HG02852 (cell line): Measurements from ENCODE around the gene GOLGA6L7.
"Not testable (repeated sequence)": the region's sequence is repeated elsewhere in the genome, so short reads cannot be mapped to it uniquely, and the experiment has no call there.

ENCODE experiments used
- ATAC-seq: cut with Tn5 transposase; IDR thresholded peaks from one replicate; pipeline ENCODE4 v1.9.1; 2021; ENCODE audit warnings: mild to moderate bottlenecking, moderate library complexity; ENCODE audit not compliant: unreplicated experiment

The GOLGA6L7 gene

DNA sequence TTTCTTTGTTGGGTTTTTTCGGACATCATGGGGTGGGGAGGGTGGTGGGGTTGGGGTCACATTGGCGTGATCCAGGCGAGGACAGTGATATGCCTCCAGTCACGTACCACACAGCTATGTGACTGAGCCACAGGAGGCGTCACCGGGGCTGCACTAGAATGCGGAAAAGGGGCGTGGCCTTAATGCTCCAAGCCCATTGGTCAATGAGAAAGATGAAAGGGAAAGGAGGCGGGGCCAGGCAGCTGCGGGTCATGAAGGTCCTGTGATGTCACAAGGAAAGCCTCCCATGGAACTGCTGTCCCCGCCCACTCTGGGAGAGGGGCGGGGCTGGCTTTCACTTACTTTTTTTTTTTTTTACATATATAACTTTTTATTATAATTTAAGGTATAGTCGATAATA is at the start of gene GOLGA6L7:
Gene GOLGA6L7 (minus strand): TSS at position 124 of the 400 bp plus-strand sequence. CDS start 95 bp downstream, at position 29.
- ATAC-seq, result not testable (repeated sequence)

- ATAC-seq, result no peak
Observed at GRCh38 chr15:28897861-28898585, 49.6 kb upstream of the GOLGA6L7 start.

GRCh38 chr15:28896951-28897350 is 48.5 kb upstream of the GOLGA6L7 start:
- no peak for ATAC-seq

DNA sequence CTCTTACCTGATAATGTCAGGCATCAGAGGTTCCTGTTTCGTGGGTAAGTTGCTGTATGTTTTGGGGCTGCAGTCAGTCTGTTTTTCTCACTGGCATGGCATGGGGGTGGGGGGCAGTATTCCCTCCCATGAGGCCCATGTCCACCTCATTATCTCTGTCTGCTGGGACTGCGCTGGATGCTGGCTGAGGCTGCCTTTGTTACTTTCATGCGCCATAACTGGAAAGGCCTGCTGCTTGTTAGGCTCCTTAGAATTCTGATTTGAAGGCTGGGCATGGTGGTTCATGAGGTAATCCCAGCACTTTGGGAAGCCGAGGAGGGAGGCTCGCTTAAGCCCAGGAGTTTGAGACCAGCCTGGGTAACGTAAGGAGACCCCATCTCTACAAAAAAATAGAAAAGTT is 47.1 kb upstream of the GOLGA6L7 start:
- ATAC-seq, result no peak

GRCh38 chr15:28895146-28895545 is 46.7 kb upstream of the GOLGA6L7 start:
- no peak for ATAC-seq

DNA sequence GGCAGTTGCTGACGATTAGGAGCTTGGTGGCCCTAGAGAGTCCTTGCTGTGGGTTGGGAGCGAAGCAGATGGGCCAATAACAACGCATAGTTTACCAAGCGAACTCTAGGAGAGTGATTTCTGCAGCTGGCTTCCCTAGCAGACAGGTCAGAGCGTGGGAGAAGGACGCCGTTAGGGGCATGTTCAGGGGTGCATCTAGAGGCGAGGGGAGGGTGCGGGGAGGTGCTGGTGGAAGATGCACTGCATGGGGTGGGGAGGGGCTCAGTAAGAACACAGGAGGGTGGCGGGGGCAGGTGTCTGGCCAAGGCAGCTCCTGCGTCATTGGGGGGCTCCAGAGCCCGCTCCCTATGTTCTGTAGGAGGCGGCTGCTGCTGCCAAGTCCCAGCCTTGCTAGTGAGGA is 46.2 kb upstream of the GOLGA6L7 start:
- ATAC-seq, result no peak

GRCh38 chr15:28892789-28893610 is 44.6 kb upstream of the GOLGA6L7 start:
- ATAC-seq, result no peak

DNA sequence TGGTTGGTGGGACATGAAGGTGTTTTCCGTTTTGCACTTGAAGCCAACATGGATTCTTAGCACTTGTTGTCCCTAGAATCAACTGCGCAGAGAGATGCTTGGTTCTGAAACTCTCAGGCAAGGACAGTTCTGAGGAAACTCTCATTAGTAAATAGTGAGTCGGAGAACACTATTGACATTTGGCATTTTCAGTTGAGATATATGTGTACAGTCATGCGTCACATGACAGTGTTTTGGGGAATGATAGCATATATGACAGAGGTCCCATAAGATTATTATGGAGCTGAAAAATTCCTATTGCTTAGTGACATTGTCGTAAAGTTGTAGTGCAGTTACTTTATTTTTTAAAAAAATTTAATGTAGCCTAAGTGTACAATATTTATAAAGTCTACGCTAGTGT is 43.1 kb upstream of the GOLGA6L7 start:
- no peak for ATAC-seq

GRCh38 chr15:28890711-28891495 is 42.5 kb upstream of the GOLGA6L7 start:
- no peak for ATAC-seq

DNA sequence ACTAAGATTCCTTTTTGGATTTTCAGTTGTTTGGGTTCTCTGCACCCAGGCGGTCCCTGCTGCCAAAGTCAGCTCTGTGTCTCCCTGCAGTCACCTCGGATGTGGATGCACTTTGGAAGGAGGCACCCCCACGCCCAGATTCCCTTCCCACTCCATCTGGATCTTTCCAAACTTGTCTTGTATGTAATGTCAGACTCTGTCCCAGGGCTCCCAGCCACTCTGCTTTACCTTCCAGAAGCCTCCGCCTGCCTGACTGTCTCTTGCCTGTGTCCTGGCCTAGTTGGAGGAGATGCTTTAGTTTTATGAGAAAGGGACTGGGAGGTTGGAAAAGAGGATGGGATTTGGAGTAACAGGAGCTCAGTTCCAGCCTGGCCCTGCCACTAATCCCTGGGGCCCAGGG is 41.8 kb upstream of the GOLGA6L7 start:
- ATAC-seq, result not testable (repeated sequence)

DNA sequence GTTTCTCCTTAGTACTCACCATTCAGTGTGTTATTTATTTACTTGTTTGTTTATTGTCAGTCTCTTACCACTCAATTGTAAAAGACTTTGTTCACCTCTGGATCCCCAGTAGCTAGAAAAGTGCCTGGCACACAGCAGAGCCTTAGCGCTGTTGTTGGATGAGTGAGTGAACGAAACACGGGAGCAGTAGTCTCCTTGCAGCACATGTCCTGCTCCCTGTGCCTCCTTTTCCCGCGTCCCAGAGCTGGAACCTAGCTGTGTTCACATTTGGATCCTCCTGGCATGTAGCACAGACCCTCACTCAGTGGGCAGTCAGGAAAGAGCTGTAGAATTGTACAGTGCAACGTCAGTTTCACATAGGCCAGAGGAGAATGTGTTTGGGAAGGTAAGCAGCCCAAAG is 41.4 kb upstream of the GOLGA6L7 start:
- not testable (repeated sequence) for ATAC-seq

GRCh38 chr15:28889346-28889745 is 40.9 kb upstream of the GOLGA6L7 start:
- ATAC-seq, result no peak

DNA sequence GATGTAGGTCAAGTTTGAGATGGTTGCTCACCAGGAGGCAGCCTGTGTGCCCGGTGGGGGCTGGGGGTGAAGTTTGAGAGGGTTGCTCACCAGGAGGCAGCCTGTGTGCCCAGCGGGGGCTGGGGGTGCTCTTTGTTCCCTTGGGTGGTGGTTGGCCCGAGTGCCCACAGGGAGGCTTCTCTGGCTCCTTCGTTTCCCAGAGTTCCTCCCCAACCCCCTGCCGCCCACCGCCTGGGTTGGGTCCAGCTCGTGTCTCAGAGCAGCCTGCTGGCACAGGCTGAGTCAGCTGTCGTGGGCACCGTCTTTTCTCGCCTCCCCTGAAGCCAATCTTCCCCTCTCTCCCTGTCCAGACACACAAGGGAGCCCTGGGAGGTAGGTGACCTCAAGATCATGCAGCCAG is 40.5 kb upstream of the GOLGA6L7 start:
- no peak for ATAC-seq

DNA sequence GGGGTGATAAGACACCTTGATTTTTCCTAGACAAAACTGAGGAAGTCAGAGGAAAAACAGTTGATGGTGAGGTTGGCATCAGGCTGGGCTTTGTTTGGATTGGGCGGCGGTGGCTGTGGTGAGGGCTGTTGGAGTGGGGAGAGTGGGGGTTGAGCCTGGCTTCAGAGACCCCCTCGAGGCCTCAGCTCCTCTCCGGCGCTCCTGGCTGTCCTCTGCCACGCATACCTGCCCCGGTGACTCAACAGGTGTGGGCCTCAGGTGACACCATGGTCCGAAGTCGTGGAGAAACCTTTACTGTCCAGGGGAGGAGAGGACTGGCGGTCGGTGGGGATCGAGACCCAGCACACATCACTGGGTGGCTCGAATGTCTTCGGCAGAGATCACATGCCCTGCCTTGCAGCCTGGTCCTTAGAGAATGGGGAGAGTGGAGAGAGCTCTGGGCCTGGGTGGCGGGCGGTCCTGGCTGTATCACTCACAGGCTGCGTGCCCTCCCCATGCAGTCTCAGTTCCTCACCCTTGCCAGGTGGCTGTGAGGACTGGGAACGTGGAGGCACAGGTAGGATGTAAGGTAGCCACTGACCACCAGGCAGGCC is 40.0 kb upstream of the GOLGA6L7 start:
- ATAC-seq, result no peak

GRCh38 chr15:28887339-28888174 is 39.1 kb upstream of the GOLGA6L7 start:
- no peak for ATAC-seq

GRCh38 chr15:28886431-28887338 is 38.2 kb upstream of the GOLGA6L7 start:
- no peak for ATAC-seq

DNA sequence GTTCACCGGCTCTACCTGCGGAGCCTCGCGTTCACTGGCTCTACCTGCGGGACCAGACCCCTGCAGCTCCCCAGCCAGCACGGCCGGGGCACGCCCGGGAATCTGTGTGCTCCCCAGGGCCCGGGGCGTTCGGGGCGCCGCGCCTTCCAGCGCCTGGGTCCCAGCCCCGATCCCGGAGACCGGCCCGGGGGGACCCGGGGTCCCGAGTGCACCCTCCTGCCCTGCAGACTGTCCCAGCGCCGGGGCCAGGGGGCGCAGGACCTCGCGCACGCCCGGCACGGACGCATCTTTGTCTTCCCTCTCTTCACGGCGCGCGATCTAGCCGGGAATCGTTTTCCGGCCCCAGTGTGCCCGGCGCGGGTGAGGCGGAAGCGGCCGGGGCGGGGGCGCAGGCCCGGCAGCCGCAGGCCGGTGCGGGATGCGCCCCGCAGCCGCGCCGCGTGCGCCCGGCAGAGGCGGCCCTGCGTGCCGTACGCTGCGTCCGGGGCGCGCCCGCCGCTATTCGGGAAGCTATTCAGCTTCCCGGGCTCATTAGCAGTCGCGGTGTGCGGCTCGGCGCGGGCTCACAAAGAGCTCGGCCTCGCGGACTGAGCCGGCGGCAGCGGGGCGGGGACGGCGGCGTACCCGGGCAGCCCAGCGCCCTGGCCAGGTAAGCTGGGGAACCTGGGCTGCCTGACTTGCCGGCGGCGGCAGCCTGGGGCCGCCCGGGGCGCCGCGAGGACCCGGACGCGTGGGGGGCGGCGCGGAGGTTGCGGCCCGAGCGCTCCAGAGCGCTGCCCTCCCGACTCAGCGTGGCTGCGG is 37.4 kb upstream of the GOLGA6L7 start, which contains the start of gene APBA2:
Gene APBA2 (plus strand): TSS at position 345 of the 801 bp plus-strand sequence. CDS start 167,911 bp downstream, outside the sequence.
- no peak for ATAC-seq

DNA sequence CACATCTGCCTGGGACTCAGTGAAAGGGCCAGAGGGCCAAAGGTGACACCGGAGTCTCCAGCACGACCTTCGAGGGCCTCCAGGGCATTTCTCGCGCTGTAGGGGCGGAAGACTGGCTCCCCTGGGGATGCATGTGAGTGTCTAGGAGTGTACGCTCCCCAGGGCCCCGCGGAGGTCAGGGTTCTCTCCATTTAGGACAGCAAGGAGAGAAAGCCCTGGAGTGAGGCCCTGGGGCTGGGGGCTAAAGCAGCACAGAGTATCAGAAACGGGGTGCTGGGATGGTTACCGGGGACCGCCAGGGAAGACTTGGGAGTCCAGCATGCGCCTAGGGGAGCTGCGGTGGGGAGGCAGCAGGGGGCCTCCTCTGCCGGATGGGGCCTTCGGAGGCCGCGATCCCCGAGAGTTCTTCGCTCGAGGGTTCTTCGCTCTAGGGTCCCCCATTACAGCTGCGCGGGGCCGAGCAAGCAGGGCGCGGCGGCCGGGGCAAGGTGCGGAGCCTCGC is 36.7 kb upstream of the GOLGA6L7 start:
- ATAC-seq, result no peak
